B cell (primary cell): ENCODE results near the gene MUC6.

ENCODE experiments used
- EZH2 ChIP-seq: IDR thresholded peaks from 2 replicates; pipeline ENCODE4 v1.6.1; 2012; ENCODE audit warnings: borderline replicate concordance, low read depth, mild to moderate bottlenecking, moderate library complexity, low read length; ENCODE audit not compliant: insufficient read depth, poor library complexity, severe bottlenecking
- TF ChIP-seq, protein P1 (sequence below): fragments of 200-600 bp; IDR thresholded peaks from one replicate; pipeline ENCODE4 v1.8.0; 2022; ENCODE audit warnings: antibody characterized with exemption, mild to moderate bottlenecking

DNA sequence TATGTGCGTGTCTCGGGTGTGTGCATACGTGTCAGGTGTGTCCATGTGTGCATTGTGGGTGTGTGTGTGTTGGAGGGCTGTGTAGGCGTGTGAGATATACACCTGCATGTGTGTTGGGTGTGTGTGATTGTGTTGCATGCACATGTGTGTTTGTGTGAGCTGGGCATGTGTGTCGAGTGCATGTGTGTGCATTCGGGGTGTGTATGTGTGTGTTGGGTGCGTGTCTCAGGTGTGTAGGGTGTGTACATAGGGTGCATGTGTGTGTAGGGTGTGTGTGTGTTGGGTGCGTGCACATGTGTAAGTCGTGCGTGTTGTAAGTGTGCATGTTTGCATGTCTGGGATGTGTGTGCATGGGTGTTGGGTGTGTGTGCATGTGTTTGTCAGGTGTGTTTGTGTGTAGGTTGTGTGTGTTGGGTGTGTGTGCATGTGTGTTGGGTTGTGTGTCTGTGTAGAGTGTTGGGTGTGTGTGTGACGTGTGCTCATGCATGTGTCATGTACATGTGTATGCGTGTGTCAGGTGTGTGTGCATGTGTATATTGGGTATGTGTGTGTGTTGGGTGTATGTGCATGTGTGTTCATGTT lies 4.1 kb downstream of the MUC6 start:
- TF ChIP-seq, protein P1, sequence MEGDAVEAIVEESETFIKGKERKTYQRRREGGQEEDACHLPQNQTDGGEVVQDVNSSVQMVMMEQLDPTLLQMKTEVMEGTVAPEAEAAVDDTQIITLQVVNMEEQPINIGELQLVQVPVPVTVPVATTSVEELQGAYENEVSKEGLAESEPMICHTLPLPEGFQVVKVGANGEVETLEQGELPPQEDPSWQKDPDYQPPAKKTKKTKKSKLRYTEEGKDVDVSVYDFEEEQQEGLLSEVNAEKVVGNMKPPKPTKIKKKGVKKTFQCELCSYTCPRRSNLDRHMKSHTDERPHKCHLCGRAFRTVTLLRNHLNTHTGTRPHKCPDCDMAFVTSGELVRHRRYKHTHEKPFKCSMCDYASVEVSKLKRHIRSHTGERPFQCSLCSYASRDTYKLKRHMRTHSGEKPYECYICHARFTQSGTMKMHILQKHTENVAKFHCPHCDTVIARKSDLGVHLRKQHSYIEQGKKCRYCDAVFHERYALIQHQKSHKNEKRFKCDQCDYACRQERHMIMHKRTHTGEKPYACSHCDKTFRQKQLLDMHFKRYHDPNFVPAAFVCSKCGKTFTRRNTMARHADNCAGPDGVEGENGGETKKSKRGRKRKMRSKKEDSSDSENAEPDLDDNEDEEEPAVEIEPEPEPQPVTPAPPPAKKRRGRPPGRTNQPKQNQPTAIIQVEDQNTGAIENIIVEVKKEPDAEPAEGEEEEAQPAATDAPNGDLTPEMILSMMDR, result no peak
- TF ChIP-seq EZH2, result no peak
